ENCODE measurements around the gene ZCCHC2. TPM values are rescaled to one million over a fixed set of nuclear protein-coding genes. Genes with fewer than 3 reads are reported as not detected.

ZCCHC2 gene
- total RNA-seq, 1 experiment from 2014 or later, result 12.4 TPM

- H2BK12ac ChIP-seq (ENCODE audit: insufficient read length, low read depth, low read length), result no peak overlapping the region
- Mint-ChIP-seq H3K36me3 (ENCODE audit: insufficient read depth in 1 of 3, low read depth in 3 of 3) (peaks cover 18 to 54% (median 38%) of the 10 kb centered on the region in 3 experiments; a peak in 6 of 7 replicates), H3K4me1 (peaks cover 3 to 5% of the 10 kb centered on the region in 2 experiments; a peak in 2 of 4 replicates), H3K9me3 (peaks cover 0 to 5% of the 10 kb centered on the region in 2 experiments; a peak in 1 of 5 replicates), H3K4me3 (no peak overlapping the region), H3K27me3 (ENCODE audit: low read depth) (no peaks in the 10 kb centered on the region), H3K27ac (no peak overlapping the region)
- no peak overlapping the region for H4K5ac ChIP-seq (ENCODE audit: insufficient read length, low read depth, low read length)
- H3K18ac ChIP-seq (ENCODE audit: insufficient read length, low read depth, low read length), result no peak overlapping the region
- no peaks in the 10 kb centered on the region for H4K20me1 ChIP-seq (ENCODE audit: control insufficient read depth, insufficient read depth, insufficient read length)
- no peaks in the 10 kb centered on the region for H3K9me3 ChIP-seq (ENCODE audit: control insufficient read depth, low read depth, low read length)
- no peak overlapping the region for H2AFZ ChIP-seq (ENCODE audit: low read length)
- H3K9ac ChIP-seq (ENCODE audit: extremely low read depth, insufficient read length, low read length), result no peak overlapping the region
- no peak overlapping the region for H3K23ac ChIP-seq (ENCODE audit: insufficient read length, low read depth, low read length)
- H3K27me3 ChIP-seq (ENCODE audit: insufficient read depth, low read length), result no peaks in the 10 kb centered on the region
- no peaks in the 10 kb centered on the region for H3K23me2 ChIP-seq (ENCODE audit: insufficient read length, low read depth, low read length, poor library complexity, severe bottlenecking)
- no peak overlapping the region for H3T11ph ChIP-seq (ENCODE audit: low read length)
- DNase-seq, result no peak
- H2BK120ac ChIP-seq (ENCODE audit: low read depth, low read length, poor library complexity, severe bottlenecking), result no peak overlapping the region
- H2BK15ac ChIP-seq (ENCODE audit: low read depth, low read length), result no peak overlapping the region
- H2BK20ac ChIP-seq (ENCODE audit: low read depth, low read length, poor library complexity, severe bottlenecking), result no peak overlapping the region
- no peak for TF ChIP-seq CTCF (conservative IDR thresholded peaks at IDR 0.05)
- H3K79me2 ChIP-seq (ENCODE audit: insufficient read depth, low read length), result no peaks in the 10 kb centered on the region
- no peak overlapping the region for H3K56ac ChIP-seq (ENCODE audit: insufficient read length, low read depth, low read length)
- no peak overlapping the region for H4K8ac ChIP-seq (replicated peaks; ENCODE audit: insufficient read length, low read depth, low read length)
- no peak overlapping the region for H4K91ac ChIP-seq (ENCODE audit: insufficient read length, low read depth, low read length)
- no peaks in the 10 kb centered on the region for H3K4me1 ChIP-seq (ENCODE audit: insufficient read depth, low read length)
- no CpG with 5 or more reads among the region's 11 CpGs for WGBS (ENCODE audit: extremely low coverage, insufficient read length, low lambda C conversion rate)
- no peak overlapping the region for H3K4me2 ChIP-seq (ENCODE audit: insufficient read depth, insufficient read length, low read length)
- no peak overlapping the region for H3K27ac ChIP-seq (ENCODE audit: insufficient read length, low read depth, low read length)
- no peak overlapping the region for H2BK5ac ChIP-seq (ENCODE audit: insufficient read length, low read length)
- no peaks in the 10 kb centered on the region for H3K79me1 ChIP-seq (ENCODE audit: insufficient read depth, low read depth, low read length, poor library complexity, severe bottlenecking)
- H2AK5ac ChIP-seq (ENCODE audit: insufficient read length, low read length), result no peak overlapping the region
- H3K14ac ChIP-seq (ENCODE audit: insufficient read depth, low read length), result no peak overlapping the region
- H3K4ac ChIP-seq (ENCODE audit: low read depth, low read length), result no peak overlapping the region
Observed at GRCh38 chr18:62574776-62575175, 52.0 kb downstream of the ZCCHC2 start.

All from H9 (cell line).